BE2C (cell line): Measurements from ENCODE around the gene ZRANB1.

ENCODE experiments used
- DNase-seq: peaks from one replicate; pipeline ENCODE4 v3.0.0-alpha.2; 2020
- H3K27me3 ChIP-seq: fragments of 250-450 bp; sonication (Bioruptor Pico); 2 replicates; pipeline ENCODE4 v1.5.1; 2020; ENCODE audit warnings: mild to moderate bottlenecking
- H3K36me3 ChIP-seq: fragments of 250-450 bp; sonication (Bioruptor Pico); 2 replicates; pipeline ENCODE4 v1.5.1; 2020; ENCODE audit warnings: mild to moderate bottlenecking
- H3K4me1 ChIP-seq: fragments of 250-450 bp; sonication (Bioruptor Pico); 2 replicates; pipeline ENCODE4 v1.5.1; 2020
- H3K4me3 ChIP-seq: 2 replicates; pipeline ENCODE4 v1.5.1; 2011; ENCODE audit warnings: low read depth, low read length
- H3K9me3 ChIP-seq: fragments of 250-450 bp; sonication (Bioruptor Pico); 2 replicates; pipeline ENCODE4 v1.5.1; 2020
- CTCF ChIP-seq: IDR thresholded peaks from 2 replicates; pipeline ENCODE4 v1.5.1; 2012; ENCODE audit warnings: mild to moderate bottlenecking, low read depth, low read length

Gene ZRANB1

GRCh38 chr10:124918191-124918830 lies 23.6 kb upstream of the ZRANB1 start:
- Histone ChIP-seq H3K9me3 (no peaks in the 10 kb centered on the region), H3K27me3 (no peaks in the 10 kb centered on the region), H3K4me1 (no peaks in the 10 kb centered on the region; the same call in 1 of the 2 replicates), H3K36me3 (peaks cover 6% of the 10 kb centered on the region; the same call in 1 of the 2 replicates), H3K4me3 (peak overlapping the region; percentile 95)
- TF ChIP-seq CTCF, result no peak
- no peak for DNase-seq

GRCh38 chr10:124918906-124919305 lies 23.0 kb upstream of the ZRANB1 start:
- DNase-seq, result no peak
- Histone ChIP-seq H3K36me3 (peaks cover 6% of the 10 kb centered on the region; the same call in 1 of the 2 replicates), H3K4me1 (no peaks in the 10 kb centered on the region; the same call in 1 of the 2 replicates), H3K9me3 (no peaks in the 10 kb centered on the region), H3K4me3 (peak overlapping the region; percentile 95), H3K27me3 (no peaks in the 10 kb centered on the region)
- TF ChIP-seq CTCF, result no peak

- H3K4me3 ChIP-seq, result no peak overlapping the region
- H3K36me3 ChIP-seq, result peaks cover 6% of the 10 kb centered on the region; the same call in 1 of the 2 replicates
- H3K27me3 ChIP-seq, result no peaks in the 10 kb centered on the region
- DNase-seq, result no peak
- H3K4me1 ChIP-seq, result no peaks in the 10 kb centered on the region; the same call in 1 of the 2 replicates
- TF ChIP-seq CTCF, result no peak
- H3K9me3 ChIP-seq, result no peaks in the 10 kb centered on the region
Measured at GRCh38 chr10:124921261-124921660, 20.7 kb upstream of the ZRANB1 start.

- no peak for DNase-seq
- Histone ChIP-seq H3K9me3 (no peaks in the 10 kb centered on the region), H3K4me3 (no peak overlapping the region), H3K36me3 (peaks cover 6% of the 10 kb centered on the region; the same call in 1 of the 2 replicates), H3K27me3 (no peaks in the 10 kb centered on the region), H3K4me1 (no peaks in the 10 kb centered on the region; the same call in 1 of the 2 replicates)
- no peak for TF ChIP-seq CTCF
Measured at GRCh38 chr10:124923684-124924083, 18.2 kb upstream of the ZRANB1 start.

- Histone ChIP-seq H3K4me3 (no peak overlapping the region), H3K36me3 (peaks cover 6% of the 10 kb centered on the region; the same call in 1 of the 2 replicates), H3K27me3 (no peaks in the 10 kb centered on the region), H3K4me1 (no peaks in the 10 kb centered on the region), H3K9me3 (no peaks in the 10 kb centered on the region; the same call in 1 of the 2 replicates)
- TF ChIP-seq CTCF, result no peak
- DNase-seq, result no peak
Measured at GRCh38 chr10:124926548-124926947, 15.4 kb upstream of the ZRANB1 start.

- no peak overlapping the region for H3K4me3 ChIP-seq
- no peaks in the 10 kb centered on the region for H3K36me3 ChIP-seq
- no peaks in the 10 kb centered on the region for H3K27me3 ChIP-seq
- H3K4me1 ChIP-seq, result no peaks in the 10 kb centered on the region
- no peak for TF ChIP-seq CTCF
- DNase-seq, result no peak
- no peaks in the 10 kb centered on the region; the same call in 1 of the 2 replicates for H3K9me3 ChIP-seq
Measured at GRCh38 chr10:124928087-124928486, 13.8 kb upstream of the ZRANB1 start.
